Stimulated activated CD8-positive, alpha-beta memory T cell treated with anti-CD3 and anti-CD28 coated beads, Interleukin-15, amount 100 ng/mL, for 24 hours (primary cell): ENCODE data around the gene TRPC5OS.

Experiments
- DNase-seq: peaks from one replicate; pipeline ENCODE4 v3.0.0-alpha.2; 2020; ENCODE audit warnings: low read depth

The TRPC5OS gene

GRCh38 chrX:111896148-111896547 is 20.2 kb downstream of the TRPC5OS start:
- no peak for DNase-seq

- DNase-seq = no peak
These were observed 38.6 kb downstream of the TRPC5OS start for GRCh38 chrX:111914398-111915090.

DNA sequence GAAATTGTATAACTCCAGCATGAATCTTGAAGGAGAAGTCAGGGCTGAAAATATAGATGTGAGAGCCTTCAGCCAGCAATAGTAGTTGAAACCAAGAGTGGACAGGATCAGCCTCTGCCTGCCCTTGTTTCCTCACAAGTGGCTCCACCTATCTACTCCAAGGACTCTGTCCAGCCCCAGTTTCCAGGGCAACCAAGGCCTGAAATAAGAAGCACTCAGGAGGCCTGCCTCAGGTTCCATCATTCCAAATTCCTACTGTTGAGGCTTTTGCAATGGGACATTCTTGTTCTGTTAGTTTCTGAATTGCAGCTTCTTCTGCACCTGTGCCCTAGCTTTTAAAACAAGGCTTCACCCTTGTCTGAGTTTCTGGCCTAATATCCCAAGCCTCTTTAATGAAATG is 41.6 kb downstream of the TRPC5OS start:
- DNase-seq = no peak

DNA sequence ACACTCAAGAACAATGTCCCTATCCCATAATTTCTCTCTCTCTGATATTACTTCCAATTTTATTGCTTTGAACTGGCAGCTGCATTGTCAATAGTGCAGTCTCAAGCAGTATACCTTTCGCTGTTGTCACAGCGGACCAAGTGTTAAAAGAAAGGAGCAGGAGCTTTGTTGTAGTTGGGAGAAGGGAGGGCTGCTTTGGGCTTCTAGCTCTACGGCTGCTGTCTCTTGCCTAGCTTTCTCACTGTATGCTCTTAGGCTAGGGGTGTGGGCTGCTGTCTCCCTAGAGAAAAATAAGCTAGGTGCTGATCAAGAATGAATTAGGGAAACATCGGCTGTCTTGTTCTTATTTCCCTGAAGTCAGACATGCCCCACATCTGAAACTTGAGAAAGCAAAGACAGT is 52.5 kb downstream of the TRPC5OS start:
- DNase-seq = no peak
